Measurements from ENCODE around the gene VAPA. TPM values are rescaled to one million over a fixed set of nuclear protein-coding genes. Genes with fewer than 3 reads are reported as not detected.

Gene VAPA
- total RNA-seq, 1 experiment from 2014 or later = 137 TPM

DNA sequence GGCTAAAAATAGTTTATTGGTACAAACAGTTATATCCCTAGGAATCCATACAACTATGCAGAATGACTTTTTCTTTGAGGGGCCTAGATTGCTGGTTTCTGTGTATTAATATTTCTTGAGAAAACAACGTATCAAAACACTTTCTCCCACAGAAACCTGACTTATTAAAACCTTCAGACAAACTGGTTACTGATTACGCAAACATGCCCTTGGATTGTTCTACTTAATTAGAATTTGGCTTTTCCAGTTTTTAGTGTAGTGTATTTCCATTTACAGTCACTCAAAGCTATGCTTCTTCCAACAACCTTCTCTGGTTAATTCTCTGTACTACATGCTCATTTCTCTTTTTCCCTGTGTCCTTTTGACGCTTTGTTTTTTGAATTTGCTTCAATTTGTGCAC, 20.0 kb downstream of the VAPA start:
- Mint-ChIP-seq H3K27me3 (ENCODE audit: low read depth) (no peaks in the 10 kb centered on the region), H3K27ac (peak overlapping the region; percentile 89), H3K9me3 (no peaks in the 10 kb centered on the region), H3K4me1 (peaks cover 26% of the 10 kb centered on the region), H3K36me3 (peaks cover 44% of the 10 kb centered on the region), H3K4me3 (no peak overlapping the region)
- ATAC-seq (no peak), DNase-seq (ENCODE audit: low spot score) (no peak)
- ChIA-PET POLR2A (no interaction called here), CTCF (no interaction called here)
- TF ChIP-seq HMGA2 (CRISPR knock-in tag; IDR thresholded peaks at IDR 0.05) (no peak), CREM (CRISPR knock-in tag; IDR thresholded peaks at IDR 0.05) (no peak), ZNF671 (CRISPR knock-in tag; IDR thresholded peaks at IDR 0.05) (no peak), FOXJ3 (CRISPR knock-in tag; IDR thresholded peaks at IDR 0.05; ENCODE audit: borderline replicate concordance) (no peak), TCF7 (CRISPR knock-in tag; IDR thresholded peaks at IDR 0.05; ENCODE audit: low read depth) (no peak), GTF2I (CRISPR knock-in tag; conservative IDR thresholded peaks at IDR 0.05) (no peak), ZBTB21 (CRISPR knock-in tag; IDR thresholded peaks at IDR 0.05; ENCODE audit: borderline replicate concordance) (no peak), NFE2L1 (CRISPR knock-in tag; IDR thresholded peaks at IDR 0.05) (no peak), ZNF263 (CRISPR knock-in tag; IDR thresholded peaks at IDR 0.05; ENCODE audit: low read depth) (no peak), MXD4 (CRISPR knock-in tag; IDR thresholded peaks at IDR 0.05; ENCODE audit: borderline replicate concordance) (no peak), FOXP1 (CRISPR knock-in tag; IDR thresholded peaks at IDR 0.05; ENCODE audit: borderline replicate concordance) (no peak), NR3C1 (CRISPR knock-in tag; conservative IDR thresholded peaks at IDR 0.05; ENCODE audit: low read depth) (no peak), NR1H2 (CRISPR knock-in tag; IDR thresholded peaks at IDR 0.05) (no peak), JAZF1 (CRISPR knock-in tag; IDR thresholded peaks at IDR 0.05) (no peak)
- TF ChIP-seq, protein P1, sequence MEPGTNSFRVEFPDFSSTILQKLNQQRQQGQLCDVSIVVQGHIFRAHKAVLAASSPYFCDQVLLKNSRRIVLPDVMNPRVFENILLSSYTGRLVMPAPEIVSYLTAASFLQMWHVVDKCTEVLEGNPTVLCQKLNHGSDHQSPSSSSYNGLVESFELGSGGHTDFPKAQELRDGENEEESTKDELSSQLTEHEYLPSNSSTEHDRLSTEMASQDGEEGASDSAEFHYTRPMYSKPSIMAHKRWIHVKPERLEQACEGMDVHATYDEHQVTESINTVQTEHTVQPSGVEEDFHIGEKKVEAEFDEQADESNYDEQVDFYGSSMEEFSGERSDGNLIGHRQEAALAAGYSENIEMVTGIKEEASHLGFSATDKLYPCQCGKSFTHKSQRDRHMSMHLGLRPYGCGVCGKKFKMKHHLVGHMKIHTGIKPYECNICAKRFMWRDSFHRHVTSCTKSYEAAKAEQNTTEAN (CRISPR knock-in tag; IDR thresholded peaks at IDR 0.05) = no peak
- TF ChIP-seq, protein P2, sequence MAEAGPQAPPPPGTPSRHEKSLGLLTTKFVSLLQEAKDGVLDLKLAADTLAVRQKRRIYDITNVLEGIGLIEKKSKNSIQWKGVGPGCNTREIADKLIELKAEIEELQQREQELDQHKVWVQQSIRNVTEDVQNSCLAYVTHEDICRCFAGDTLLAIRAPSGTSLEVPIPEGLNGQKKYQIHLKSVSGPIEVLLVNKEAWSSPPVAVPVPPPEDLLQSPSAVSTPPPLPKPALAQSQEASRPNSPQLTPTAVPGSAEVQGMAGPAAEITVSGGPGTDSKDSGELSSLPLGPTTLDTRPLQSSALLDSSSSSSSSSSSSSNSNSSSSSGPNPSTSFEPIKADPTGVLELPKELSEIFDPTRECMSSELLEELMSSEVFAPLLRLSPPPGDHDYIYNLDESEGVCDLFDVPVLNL (CRISPR knock-in tag; IDR thresholded peaks at IDR 0.05; ENCODE audit: borderline replicate concordance, low read depth) = no peak
- TF ChIP-seq, protein P3, sequence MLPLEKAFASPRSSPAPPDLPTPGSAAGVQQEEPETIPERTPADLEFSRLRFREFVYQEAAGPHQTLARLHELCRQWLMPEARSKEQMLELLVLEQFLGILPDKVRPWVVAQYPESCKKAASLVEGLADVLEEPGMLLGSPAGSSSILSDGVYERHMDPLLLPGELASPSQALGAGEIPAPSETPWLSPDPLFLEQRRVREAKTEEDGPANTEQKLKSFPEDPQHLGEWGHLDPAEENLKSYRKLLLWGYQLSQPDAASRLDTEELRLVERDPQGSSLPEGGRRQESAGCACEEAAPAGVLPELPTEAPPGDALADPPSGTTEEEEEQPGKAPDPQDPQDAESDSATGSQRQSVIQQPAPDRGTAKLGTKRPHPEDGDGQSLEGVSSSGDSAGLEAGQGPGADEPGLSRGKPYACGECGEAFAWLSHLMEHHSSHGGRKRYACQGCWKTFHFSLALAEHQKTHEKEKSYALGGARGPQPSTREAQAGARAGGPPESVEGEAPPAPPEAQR (CRISPR knock-in tag; IDR thresholded peaks at IDR 0.05) = no peak
- TF ChIP-seq, protein P4, sequence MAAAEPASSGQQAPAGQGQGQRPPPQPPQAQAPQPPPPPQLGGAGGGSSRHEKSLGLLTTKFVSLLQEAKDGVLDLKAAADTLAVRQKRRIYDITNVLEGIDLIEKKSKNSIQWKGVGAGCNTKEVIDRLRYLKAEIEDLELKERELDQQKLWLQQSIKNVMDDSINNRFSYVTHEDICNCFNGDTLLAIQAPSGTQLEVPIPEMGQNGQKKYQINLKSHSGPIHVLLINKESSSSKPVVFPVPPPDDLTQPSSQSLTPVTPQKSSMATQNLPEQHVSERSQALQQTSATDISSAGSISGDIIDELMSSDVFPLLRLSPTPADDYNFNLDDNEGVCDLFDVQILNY (CRISPR knock-in tag; IDR thresholded peaks at IDR 0.05) = no peak
- TF ChIP-seq, protein P5, sequence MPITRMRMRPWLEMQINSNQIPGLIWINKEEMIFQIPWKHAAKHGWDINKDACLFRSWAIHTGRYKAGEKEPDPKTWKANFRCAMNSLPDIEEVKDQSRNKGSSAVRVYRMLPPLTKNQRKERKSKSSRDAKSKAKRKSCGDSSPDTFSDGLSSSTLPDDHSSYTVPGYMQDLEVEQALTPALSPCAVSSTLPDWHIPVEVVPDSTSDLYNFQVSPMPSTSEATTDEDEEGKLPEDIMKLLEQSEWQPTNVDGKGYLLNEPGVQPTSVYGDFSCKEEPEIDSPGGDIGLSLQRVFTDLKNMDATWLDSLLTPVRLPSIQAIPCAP (CRISPR knock-in tag; IDR thresholded peaks at IDR 0.05) = no peak

DNA sequence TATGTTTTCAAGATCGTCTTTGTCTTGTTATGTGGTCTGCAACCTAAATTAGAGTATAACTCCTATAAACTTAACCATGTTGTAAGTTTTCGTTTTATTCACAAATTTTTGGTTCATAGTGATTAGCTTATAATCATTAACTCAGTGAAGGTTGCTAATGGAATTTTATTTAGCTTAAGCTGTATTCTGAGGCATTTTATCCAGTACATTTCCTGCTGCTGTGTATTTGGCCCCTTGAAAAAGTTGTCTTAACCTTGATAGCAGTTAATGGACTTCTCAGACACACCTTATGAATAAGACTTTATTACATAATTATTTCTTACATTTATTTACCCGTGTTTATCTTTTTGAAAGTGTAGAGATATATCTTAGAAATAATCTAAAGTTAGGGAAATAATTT, 20.5 kb downstream of the VAPA start:
- ChIA-PET CTCF (no interaction called here), POLR2A (interaction anchor here (0.6 kb wide), 1 partner anchor 236 kb away, joined by 4 read pairs; no protein-coding TSS in a partner anchor)
- TF ChIP-seq, protein P6, sequence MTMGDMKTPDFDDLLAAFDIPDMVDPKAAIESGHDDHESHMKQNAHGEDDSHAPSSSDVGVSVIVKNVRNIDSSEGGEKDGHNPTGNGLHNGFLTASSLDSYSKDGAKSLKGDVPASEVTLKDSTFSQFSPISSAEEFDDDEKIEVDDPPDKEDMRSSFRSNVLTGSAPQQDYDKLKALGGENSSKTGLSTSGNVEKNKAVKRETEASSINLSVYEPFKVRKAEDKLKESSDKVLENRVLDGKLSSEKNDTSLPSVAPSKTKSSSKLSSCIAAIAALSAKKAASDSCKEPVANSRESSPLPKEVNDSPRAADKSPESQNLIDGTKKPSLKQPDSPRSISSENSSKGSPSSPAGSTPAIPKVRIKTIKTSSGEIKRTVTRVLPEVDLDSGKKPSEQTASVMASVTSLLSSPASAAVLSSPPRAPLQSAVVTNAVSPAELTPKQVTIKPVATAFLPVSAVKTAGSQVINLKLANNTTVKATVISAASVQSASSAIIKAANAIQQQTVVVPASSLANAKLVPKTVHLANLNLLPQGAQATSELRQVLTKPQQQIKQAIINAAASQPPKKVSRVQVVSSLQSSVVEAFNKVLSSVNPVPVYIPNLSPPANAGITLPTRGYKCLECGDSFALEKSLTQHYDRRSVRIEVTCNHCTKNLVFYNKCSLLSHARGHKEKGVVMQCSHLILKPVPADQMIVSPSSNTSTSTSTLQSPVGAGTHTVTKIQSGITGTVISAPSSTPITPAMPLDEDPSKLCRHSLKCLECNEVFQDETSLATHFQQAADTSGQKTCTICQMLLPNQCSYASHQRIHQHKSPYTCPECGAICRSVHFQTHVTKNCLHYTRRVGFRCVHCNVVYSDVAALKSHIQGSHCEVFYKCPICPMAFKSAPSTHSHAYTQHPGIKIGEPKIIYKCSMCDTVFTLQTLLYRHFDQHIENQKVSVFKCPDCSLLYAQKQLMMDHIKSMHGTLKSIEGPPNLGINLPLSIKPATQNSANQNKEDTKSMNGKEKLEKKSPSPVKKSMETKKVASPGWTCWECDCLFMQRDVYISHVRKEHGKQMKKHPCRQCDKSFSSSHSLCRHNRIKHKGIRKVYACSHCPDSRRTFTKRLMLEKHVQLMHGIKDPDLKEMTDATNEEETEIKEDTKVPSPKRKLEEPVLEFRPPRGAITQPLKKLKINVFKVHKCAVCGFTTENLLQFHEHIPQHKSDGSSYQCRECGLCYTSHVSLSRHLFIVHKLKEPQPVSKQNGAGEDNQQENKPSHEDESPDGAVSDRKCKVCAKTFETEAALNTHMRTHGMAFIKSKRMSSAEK (CRISPR knock-in tag; IDR thresholded peaks at IDR 0.05; ENCODE audit: borderline replicate concordance) = no peak
- TF ChIP-seq ZNF416 (CRISPR knock-in tag; IDR thresholded peaks at IDR 0.05) = no peak
- no peak for DNase-seq (ENCODE audit: low spot score)
- H3K27ac Mint-ChIP-seq = peak overlapping the region; percentile 89
- no peaks in the 10 kb centered on the region for H3K9me3 Mint-ChIP-seq
- peaks cover 45% of the 10 kb centered on the region for H3K36me3 Mint-ChIP-seq
- H3K4me1 Mint-ChIP-seq = peaks cover 22% of the 10 kb centered on the region
- no peak overlapping the region for H3K4me3 Mint-ChIP-seq
- no peaks in the 10 kb centered on the region for H3K27me3 Mint-ChIP-seq (ENCODE audit: low read depth)
- no peak for ATAC-seq
